GM12875 (cell line): ENCODE results near the gene RIN3.

Experiments
- H3K4me3 ChIP-seq: one replicate; pipeline ENCODE4 v1.5.1; 2011; ENCODE audit warnings: low read depth, low read length, control low read depth
- CTCF ChIP-seq: IDR thresholded peaks from 2 replicates; pipeline ENCODE4 v1.5.1; 2011; ENCODE audit warnings: low read depth, mild to moderate bottlenecking, control low read depth, inconsistent platforms, low read length, moderate library complexity, borderline replicate concordance; ENCODE audit not compliant: insufficient read depth

Gene RIN3

GRCh38 chr14:92500491-92500941 is 13.1 kb upstream of the RIN3 start:
- H3K4me3 ChIP-seq: no peak overlapping the region
- TF ChIP-seq CTCF: no peak

DNA sequence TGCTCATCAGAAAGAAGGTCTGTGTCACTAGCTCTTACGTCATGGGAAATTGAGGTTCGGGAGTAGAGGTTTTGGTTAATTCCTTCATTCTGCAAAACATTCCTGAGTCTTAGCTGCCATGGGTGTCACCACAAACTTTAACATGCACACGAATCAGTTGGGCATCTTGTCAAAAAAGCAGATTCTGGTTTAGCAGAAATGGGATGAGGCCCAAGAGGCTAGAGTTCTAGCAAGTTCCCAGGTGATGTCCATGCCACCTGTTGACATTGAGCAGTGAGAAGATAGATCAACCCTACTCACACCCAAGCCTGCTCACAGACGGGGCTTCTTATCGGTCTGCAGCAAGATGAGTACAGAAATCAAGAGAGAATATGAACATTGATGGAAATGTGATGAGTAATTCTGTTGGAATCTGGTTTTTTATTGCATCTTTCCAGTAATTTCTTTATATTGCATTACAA is 11.7 kb upstream of the RIN3 start:
- no peak for TF ChIP-seq CTCF
- no peak overlapping the region for H3K4me3 ChIP-seq

GRCh38 chr14:92502541-92503286 is 10.9 kb upstream of the RIN3 start:
- no peak for TF ChIP-seq CTCF
- no peak overlapping the region for H3K4me3 ChIP-seq

DNA sequence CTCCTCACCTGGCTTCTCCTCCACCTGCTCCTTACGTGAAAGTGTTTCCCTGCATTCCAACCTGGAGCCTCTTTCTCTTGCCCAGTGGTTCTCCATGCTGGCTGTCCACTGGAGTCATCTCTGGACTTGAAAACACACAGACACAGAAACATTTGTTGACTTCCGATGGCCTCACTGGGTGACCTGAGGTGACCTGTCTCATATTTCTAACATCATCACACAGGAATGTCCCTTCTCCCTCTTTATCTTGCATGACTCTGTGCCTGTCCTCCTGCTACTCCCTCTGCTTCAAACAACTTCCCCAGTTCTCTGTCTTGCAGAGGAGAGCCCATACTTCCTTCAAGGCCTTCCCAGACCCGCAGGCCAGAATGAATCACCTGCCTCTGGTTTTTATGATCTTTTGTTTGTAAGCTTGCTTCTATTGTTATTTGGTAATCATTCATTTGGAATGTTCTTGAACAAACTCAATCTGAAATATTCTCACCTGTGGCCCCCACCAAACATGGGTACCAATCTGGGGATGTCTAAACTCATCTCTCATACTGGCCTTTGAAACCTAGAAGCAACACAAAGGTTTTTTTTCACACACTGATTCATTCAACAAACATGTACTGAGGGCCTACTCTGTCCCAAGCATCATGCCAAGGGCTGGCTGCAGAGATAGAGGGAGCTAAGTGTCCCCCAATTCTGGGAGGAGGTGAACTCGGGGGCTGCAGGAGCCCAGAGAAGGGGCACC is 9.7 kb upstream of the RIN3 start:
- H3K4me3 ChIP-seq: no peak overlapping the region

GRCh38 chr14:92505826-92506225 is 7.8 kb upstream of the RIN3 start:
- no peak overlapping the region for H3K4me3 ChIP-seq
- no peak for TF ChIP-seq CTCF

More for the DNA sequence above, 9.7 kb upstream of the RIN3 start:
- TF ChIP-seq CTCF: no peak

DNA sequence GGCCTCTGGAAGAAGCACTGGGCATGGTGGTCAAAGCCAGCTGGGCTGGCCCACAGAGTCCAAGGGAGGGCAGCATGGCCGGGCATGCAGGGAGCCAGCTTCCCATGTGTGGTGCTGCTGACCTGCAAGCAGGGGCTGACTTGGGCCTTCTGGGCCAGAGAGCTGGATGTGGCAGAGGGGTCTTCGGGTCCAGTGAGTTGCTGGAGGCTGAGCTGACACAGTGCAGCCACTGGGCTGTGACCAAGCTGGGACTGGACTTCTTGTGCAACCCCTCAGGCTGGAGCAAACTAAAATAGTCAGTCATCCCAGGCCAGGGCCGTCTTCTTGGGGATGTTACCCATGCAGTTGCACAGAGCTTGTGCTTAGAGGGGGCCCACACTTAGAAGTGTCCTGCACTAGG is 7.3 kb upstream of the RIN3 start:
- TF ChIP-seq CTCF: no peak
- no peak overlapping the region for H3K4me3 ChIP-seq
